ENCODE results near the gene TESK2. TPM values are rescaled to one million over a fixed set of nuclear protein-coding genes. Genes with fewer than 3 reads are reported as not detected.

The TESK2 gene
- total RNA-seq, 1 experiment from 2014 or later: 5.0 TPM

DNA sequence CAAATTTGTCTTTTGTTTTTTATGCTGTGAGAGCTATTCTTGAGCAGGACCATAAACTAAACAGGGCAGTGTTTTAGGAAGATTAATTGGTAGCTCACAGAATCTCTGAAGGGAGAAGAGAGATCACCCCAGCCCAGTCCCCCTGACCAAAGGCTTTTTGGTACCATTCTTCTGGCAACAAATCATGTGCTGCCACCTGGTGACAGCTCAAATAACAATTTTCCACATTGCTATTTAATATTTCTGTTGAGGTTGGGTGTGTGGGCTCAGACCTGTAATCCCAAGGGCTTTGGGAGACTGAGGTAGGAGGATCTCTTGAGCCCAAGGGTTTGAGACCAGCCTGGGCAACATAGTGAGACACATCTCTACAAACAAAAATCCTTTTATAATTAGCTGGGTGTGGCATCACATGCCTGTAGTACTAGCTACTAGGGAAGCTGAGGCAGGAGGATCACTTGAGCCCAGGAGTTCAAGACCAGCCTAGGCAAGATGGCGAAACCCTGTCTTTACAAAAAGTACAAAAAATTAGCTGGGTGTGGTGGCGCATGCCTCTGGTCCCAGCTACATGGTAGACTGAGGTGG lies 2.2 kb upstream of the TESK2 start:
- CTCF ChIA-PET: interaction anchor here (1.1 to 4.9 kb wide), 8 partner anchors 76 to 481 kb away, joined by 4 to 58 read pairs (median 12); partner anchors contain the start of genes HECTD3, MUTYH, TOE1 and UROD
- ATAC-seq (no peak), DNase-seq (ENCODE audit: low read depth, low spot score) (peak; percentile 43)
- Histone ChIP-seq H4K20me1 (ENCODE audit: insufficient read depth) (no peaks in the 10 kb centered on the region), H3K27me3 (ENCODE audit: insufficient read depth, low read length) (no peaks in the 10 kb centered on the region), H3K79me2 (ENCODE audit: insufficient read depth, low read length) (no peaks in the 10 kb centered on the region), H3K27ac (ENCODE audit: low read depth, low read length) (no peak overlapping the region), H2AFZ (ENCODE audit: low read depth, low read length, poor library complexity, severe bottlenecking) (no peak overlapping the region), H3K36me3 (ENCODE audit: control insufficient read depth in 1 of 2, insufficient read depth in 2 of 2, low read length in 2 of 2) (no peaks in the 10 kb centered on the region), H3K4me1 (ENCODE audit: control insufficient read depth in 1 of 2, insufficient read depth in 2 of 2, low read length in 2 of 2) (peaks cover 12 to 18% of the 10 kb centered on the region in 2 experiments), H3K4me3 (replicated peaks in 1 of 2; ENCODE audit: low read depth in 1 of 2, low read length in 2 of 2) (no peak overlapping the region), H3K9me3 (ENCODE audit: control insufficient read depth in 1 of 2, insufficient read depth in 1 of 2, low read depth in 1 of 2, low read length in 2 of 2) (no peaks in the 10 kb centered on the region), H3K4me2 (ENCODE audit: low read length) (no peak overlapping the region), H3K9ac (ENCODE audit: low read length) (no peak overlapping the region), H3K9me2 (ENCODE audit: insufficient read depth) (no peaks in the 10 kb centered on the region)
- TF ChIP-seq POLR2A (IDR thresholded peaks at IDR 0.05; ENCODE audit: borderline replicate concordance, extremely low read depth, insufficient read depth, insufficient read length): no peak
- no peak for TF ChIP-seq SIN3A (IDR thresholded peaks at IDR 0.05; ENCODE audit: low read depth)
- no peak for TF ChIP-seq EZH2 (IDR thresholded peaks at IDR 0.05)
- no peak for TF ChIP-seq REST (IDR thresholded peaks at IDR 0.05; ENCODE audit: low read depth)
- TF ChIP-seq ZFX (IDR thresholded peaks at IDR 0.05): no peak
- no peak for TF ChIP-seq FOSL1 (IDR thresholded peaks at IDR 0.05; ENCODE audit: low read depth)
- peak; percentile 50 to 90 (median 65) for TF ChIP-seq CTCF (IDR thresholded peaks at IDR 0.05 in 2 of 3, conservative IDR thresholded peaks at IDR 0.05 in 1 of 3; ENCODE audit: borderline replicate concordance in 1 of 3, insufficient read depth in 1 of 3, low read depth in 2 of 3, low read length in 2 of 3)
- TF ChIP-seq EGR1 (IDR thresholded peaks at IDR 0.05; ENCODE audit: low read depth): no peak
- no peak for TF ChIP-seq ZBTB33 (IDR thresholded peaks at IDR 0.05; ENCODE audit: extremely low read depth, insufficient replicate concordance, low read length)
- TF ChIP-seq RAD21 (IDR thresholded peaks at IDR 0.05; ENCODE audit: low read depth): peak; percentile 96
- TF ChIP-seq, protein P1, sequence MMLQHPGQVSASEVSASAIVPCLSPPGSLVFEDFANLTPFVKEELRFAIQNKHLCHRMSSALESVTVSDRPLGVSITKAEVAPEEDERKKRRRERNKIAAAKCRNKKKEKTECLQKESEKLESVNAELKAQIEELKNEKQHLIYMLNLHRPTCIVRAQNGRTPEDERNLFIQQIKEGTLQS (IDR thresholded peaks at IDR 0.05): no peak
- no peak for TF ChIP-seq POLR2AphosphoS5 (IDR thresholded peaks at IDR 0.05; ENCODE audit: low read depth, low read length)
- no peak for TF ChIP-seq CEBPB (IDR thresholded peaks at IDR 0.05; ENCODE audit: low read depth)
- BruUV-seq (replicated peaks): no TSS peak
- POLR2A ChIA-PET: interaction anchor here (3.0 kb wide), 1 partner anchor 153 kb away, joined by 13 read pairs; the partner anchor contains the start of genes MUTYH and TOE1
- intact Hi-C loops (cut with micrococcal nuclease): loop anchor here (1.0 to 5.0 kb wide), 5 partner anchors 134 to 761 kb away; partner anchors contain the start of gene RNU5D-1
- RAD21 ChIA-PET (ENCODE audit: low non-redundant PET in 1 of 2, low total read pairs in 2 of 2, uncharacterized antibody in 2 of 2, unreplicated experiment in 2 of 2): interaction anchor here (1.1 to 2.6 kb wide), 5 partner anchors 133 to 479 kb away, joined by 3 to 10 read pairs (median 3); no protein-coding TSS in a partner anchor
